Retinal pigment epithelial cell (primary cell): ENCODE measurements around the gene KCNQ1.

Source experiments
- DNase-seq: peaks from one replicate; pipeline ENCODE4 v3.0.0-alpha.2; 2010; ENCODE audit warnings: low read depth
- H3K4me3 ChIP-seq: 2 replicates; pipeline ENCODE4 v1.5.1; 2011; ENCODE audit warnings: mild to moderate bottlenecking, low read length, control low read depth, moderate library complexity
- TF ChIP-seq, protein P1 (sequence below): conservative IDR thresholded peaks from 2 replicates; pipeline ENCODE4 v1.5.1; 2011; ENCODE audit warnings: low read depth, low read length, control low read depth, inconsistent platforms

Gene KCNQ1

DNA sequence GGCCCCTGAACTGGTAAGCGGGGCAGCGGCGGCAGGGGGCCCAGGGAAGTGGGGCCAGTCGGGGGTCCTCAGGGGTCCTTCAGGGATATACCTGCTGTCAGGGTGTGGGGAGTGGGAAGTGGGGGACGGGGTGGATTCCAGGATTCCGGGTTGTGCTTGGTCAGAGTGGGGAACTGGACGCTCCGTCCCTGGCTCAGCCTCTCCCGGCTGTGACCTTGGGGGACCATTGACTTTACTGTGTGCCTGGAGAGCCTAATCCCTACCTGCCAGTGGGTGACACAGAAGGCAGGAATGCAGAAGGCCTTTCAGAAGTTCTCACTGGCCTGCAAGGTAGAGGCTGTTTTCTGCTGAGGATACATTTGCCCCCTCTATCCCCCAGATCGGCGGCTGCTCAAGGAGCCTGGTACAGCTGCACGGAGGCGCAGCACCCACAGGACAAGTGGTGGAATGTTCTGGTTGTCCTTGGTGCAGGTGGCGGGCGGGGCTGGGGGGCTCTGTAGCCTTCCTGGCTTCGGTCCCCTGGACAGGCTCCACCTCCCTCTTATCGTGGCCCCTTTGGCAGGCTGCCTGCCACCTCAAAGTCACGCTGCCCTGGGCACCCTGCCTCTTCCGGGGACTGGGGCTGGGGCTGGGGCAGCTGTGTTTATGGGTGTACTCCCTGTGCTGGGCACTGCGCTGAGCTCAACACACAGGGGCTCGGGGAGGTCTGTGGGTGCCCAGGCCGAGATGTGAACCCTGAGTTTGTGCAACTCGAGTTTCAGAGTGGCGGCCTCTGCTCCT is 18.4 kb downstream of the KCNQ1 start:
- TF ChIP-seq, protein P1, sequence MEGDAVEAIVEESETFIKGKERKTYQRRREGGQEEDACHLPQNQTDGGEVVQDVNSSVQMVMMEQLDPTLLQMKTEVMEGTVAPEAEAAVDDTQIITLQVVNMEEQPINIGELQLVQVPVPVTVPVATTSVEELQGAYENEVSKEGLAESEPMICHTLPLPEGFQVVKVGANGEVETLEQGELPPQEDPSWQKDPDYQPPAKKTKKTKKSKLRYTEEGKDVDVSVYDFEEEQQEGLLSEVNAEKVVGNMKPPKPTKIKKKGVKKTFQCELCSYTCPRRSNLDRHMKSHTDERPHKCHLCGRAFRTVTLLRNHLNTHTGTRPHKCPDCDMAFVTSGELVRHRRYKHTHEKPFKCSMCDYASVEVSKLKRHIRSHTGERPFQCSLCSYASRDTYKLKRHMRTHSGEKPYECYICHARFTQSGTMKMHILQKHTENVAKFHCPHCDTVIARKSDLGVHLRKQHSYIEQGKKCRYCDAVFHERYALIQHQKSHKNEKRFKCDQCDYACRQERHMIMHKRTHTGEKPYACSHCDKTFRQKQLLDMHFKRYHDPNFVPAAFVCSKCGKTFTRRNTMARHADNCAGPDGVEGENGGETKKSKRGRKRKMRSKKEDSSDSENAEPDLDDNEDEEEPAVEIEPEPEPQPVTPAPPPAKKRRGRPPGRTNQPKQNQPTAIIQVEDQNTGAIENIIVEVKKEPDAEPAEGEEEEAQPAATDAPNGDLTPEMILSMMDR, result no peak
- no peak for DNase-seq
- no peak overlapping the region for H3K4me3 ChIP-seq

DNA sequence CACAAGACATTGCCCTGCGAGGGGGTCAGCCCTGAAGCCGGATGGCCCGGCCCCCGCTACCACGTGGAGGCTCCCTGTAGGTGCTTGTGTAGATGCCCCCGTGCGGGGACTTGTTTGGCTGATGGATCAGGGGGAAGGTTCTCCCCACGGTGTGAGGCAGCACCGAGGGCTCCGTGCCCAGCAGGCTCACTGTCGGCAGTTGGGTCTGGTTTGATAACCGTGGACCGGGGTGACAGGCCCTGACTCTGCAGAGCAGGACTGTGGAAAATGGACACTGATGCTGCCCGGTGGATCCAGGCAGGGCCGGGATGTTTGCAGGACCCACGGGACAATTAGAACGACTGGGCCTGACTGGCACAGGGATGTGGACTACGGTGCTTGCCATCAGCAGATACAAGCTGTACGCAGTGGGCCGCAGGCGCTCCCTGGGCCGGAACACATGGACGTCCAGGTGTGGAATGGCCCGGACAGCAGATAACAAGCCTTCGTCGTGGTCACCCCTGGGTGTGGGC is 19.0 kb downstream of the KCNQ1 start:
- no peak overlapping the region for H3K4me3 ChIP-seq
- no peak for DNase-seq
- TF ChIP-seq, protein P1, result no peak

DNA sequence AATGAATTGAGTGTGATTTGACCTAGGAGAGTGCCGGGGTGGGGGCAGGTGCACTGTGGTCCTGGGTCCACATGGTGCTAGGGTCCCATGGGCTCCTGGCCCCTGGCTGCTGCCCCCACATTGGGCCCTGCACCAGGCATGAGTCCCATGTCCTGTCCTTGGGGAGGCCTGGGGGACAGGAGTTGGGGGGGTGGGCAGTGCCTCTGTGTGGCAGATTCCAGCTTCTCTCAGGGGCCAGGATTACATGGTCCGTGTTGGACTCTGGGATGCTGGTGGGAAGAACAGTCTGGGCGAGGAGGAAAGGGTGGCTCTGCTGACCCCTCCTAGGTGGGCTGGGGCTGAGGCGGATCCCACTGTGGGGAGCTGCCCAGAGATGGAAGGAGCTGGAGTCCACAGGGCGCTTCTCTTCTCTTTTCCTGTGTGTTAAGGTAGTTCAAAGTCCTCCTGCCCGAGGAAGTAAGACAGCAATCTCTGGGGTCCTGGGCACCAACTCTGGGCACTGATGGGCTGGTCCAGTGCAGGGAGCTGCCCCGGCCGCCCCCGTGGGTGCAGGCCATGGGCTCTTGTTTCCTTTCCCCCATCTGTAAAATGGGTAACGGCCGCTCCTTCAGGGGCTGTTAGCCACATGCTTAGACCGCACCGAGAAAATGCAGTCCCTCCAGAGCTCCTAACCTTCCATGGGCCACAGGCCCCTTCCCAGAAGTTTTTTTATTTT is 19.8 kb downstream of the KCNQ1 start:
- DNase-seq, result no peak
- TF ChIP-seq, protein P1, result no peak

DNA sequence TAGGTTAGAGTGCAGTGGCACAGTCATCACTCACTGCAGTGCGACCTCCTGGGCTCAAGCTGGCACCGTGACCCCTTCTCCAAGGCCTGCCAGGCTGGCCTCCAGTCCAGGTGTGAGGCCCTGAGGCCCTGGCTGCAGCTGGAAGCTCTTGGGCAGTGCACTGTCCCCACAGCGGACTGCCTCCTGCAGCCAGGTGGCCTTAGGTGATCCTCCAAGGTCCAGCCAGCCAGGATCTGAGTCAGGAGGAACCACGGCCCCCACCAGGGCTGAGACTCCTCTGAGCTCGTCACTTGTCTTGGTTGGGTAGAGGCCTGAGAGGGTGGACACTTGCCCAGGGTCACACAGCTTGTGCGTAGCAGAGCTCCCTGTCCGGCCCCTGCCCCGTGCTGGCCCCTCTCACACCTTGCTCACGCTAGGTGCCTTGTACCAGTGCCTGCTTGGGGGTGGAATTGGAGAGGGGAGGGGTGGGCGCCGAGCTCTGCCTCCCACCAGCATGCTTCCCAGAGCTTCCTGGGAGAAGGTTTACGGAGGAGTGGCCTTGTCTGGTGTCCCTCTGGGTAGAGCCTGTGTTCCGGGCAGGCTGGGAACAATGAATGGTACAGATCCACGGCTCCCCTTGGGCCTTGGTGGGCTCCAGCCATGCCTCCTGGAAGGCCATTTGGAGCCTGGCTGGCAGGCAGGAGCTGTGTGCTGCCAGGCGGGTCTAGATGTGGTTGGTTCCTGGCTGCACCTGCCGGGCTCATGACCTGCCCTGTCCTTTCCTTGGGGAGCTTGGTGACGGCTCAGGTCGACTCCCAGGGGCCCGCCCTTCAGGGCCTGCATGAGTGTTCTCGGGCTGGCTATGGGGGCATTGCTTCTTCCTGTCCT is 20.6 kb downstream of the KCNQ1 start:
- H3K4me3 ChIP-seq, result no peak overlapping the region
- TF ChIP-seq, protein P1, result no peak
- DNase-seq, result no peak

More for the DNA sequence above, 19.8 kb downstream of the KCNQ1 start:
- H3K4me3 ChIP-seq, result no peak overlapping the region

DNA sequence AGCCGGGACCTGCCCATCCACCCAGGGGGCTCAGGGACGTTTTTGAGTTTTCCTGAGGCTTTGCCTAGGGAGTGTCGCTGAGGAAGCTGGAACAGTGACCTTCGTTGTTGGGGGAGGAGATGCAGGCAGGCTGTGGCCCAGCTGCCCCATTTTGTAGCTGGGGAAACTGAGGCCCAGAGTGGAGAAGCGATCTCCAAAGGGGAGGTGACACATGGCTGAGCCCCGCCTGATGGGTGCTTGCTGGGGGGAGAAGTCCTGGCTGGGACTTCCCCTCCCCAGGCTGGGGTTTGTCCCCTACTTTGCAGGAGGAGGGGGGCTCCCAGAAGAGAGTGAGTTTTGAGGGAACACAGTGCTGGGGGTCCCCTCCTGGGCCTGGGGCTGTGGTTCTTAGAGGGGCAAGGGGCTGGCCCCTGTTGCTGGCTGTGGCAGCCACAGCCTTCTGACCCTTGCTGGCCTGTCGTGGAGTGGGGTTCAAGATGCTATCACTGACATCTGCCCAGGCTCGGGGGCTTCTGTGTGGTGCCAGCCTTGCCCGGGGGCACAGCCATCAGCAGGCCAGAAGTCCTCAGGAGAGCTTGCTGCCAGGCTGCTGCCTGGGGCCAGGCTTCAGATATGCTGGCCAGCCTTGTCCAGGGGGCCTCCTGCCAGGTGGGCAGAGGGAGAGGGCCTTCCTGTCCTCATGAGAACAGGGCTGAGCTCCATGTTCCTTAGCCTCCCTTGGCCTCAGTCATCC is 21.4 kb downstream of the KCNQ1 start:
- no peak for DNase-seq
- TF ChIP-seq, protein P1, result no peak
- H3K4me3 ChIP-seq, result no peak overlapping the region

DNA sequence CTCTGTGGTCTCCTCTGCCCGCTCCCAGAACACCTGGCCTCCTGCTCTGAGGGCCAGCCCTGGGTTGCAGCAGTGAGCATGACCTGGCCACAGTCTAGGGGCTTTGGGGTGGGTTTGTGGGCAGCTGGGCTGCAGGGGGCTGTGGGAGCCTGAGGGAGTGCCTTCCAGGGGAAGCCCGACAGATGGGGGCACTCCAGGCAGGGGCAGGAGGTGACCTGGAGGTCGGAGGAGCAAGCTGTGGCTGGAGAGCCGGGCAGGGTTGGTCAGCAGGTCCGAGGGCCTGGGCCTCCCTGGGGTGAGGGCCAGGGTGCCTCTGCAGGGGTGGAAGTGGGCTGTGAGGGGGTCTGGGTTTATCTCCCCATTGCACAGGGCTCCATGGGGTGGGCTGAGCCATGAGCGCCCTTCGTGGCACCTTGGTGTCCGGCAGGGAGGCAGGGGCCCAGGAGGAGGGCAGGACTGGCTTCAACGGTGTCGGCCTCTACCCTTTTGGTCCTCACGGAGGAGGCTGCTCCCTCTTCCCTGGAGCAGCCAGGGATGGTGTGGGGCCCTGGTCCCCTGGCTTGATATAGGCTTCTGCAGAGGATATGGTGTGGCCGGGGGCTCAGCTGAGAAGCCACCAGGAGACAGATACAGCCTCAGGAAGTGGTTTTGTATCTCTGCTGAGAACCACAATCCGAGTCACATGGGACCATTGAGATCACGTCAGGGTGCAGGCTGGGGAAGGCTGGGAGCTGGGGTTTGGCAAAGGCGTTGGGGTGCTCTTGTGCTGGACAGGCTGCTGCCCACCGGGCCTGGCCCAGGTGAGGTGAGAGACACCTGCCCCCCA is 22.3 kb downstream of the KCNQ1 start:
- TF ChIP-seq, protein P1, result no peak
- no peak for DNase-seq
- H3K4me3 ChIP-seq, result no peak overlapping the region
